ENCODE data around the gene MRPL49.

- TF ChIP-seq, protein P1, sequence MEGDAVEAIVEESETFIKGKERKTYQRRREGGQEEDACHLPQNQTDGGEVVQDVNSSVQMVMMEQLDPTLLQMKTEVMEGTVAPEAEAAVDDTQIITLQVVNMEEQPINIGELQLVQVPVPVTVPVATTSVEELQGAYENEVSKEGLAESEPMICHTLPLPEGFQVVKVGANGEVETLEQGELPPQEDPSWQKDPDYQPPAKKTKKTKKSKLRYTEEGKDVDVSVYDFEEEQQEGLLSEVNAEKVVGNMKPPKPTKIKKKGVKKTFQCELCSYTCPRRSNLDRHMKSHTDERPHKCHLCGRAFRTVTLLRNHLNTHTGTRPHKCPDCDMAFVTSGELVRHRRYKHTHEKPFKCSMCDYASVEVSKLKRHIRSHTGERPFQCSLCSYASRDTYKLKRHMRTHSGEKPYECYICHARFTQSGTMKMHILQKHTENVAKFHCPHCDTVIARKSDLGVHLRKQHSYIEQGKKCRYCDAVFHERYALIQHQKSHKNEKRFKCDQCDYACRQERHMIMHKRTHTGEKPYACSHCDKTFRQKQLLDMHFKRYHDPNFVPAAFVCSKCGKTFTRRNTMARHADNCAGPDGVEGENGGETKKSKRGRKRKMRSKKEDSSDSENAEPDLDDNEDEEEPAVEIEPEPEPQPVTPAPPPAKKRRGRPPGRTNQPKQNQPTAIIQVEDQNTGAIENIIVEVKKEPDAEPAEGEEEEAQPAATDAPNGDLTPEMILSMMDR (conservative IDR thresholded peaks at IDR 0.05) = no peak
- TF ChIP-seq ZFX (IDR thresholded peaks at IDR 0.05) = no peak
Measured at GRCh38 chr11:65167656-65168055, 45.5 kb downstream of the MRPL49 start.
